Omental fat pad (tissue), 4 donors: Measurements from ENCODE around the gene RSPO1. TPM values are rescaled to one million over a fixed set of nuclear protein-coding genes. Genes with fewer than 3 reads are reported as not detected.

Experiments used
- ATAC-seq: fragments of 150-250 bp; one replicate; pipeline ENCODE4 v1.9.1; 2016; ENCODE audit warnings: mild to moderate bottlenecking, moderate library complexity; ENCODE audit not compliant: low FRiP score
- DNase-seq: peaks from one replicate; pipeline ENCODE4 v3.0.0-alpha.2; 2019; ENCODE audit warnings: low spot score
- CTCF ChIP-seq, 3 donors: fragments of 450-650 bp; IDR thresholded peaks; one replicate each; pipeline ENCODE4 v1.5.1; 2016 to 2017; ENCODE audit warnings: antibody characterized with exemption in 3 of 3, mild to moderate bottlenecking in 3 of 3, moderate library complexity in 2 of 3
- total RNA-seq, 4 donors: library from RNA; depleted of rRNA; stranded (reverse); fragments of >200 nt; gene quantifications; one replicate each; pipeline ENCODE4 v1.1.0, GENCODE V29; 2016

RSPO1 gene
- total RNA-seq, 4 donors from 2014 or later: 1.7 to 47.3 (median 13.5) TPM

DNA sequence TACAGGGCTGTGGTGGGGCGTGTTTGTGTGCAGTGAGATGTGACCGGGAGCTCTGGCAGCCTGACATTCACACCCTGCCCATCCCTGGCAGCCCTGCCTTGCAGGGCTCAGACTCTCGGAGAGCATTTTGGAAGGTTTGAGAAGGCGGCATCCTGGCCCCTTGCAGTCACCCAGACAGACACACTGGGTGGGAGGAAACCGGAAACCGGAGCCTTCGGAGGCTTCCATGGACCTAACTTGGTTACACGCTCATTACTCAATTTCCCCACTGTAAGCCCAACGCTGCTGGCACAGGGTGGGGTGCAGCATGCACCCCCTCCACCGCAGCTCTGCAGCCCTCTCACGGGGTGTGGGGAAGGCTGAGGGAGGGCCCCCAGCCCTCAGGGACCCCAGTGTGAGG, 22.2 kb upstream of the RSPO1 start:
- DNase-seq (no peak), ATAC-seq (no peak)
- no peak for TF ChIP-seq CTCF (IDR thresholded peaks at IDR 0.05)

DNA sequence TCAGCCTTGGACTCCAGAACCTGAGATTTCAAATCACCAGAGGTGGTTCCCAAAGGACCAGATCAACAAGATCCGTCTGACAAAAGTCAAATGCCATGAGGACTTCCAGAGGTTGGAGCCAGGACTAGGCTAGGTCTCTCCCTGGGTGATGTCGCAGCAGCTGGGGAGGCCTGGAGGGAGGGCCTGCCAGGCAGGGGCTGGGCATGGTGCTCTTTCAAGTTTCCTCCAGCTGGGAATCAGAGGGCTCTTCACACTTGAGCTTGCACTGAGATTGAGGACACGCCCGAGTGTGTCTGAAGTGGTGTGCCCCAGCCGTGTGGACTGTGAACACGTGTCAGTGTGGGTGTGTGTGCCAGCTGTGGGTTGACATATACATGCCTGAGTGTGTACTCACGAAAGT, 21.3 kb upstream of the RSPO1 start:
- DNase-seq (no peak), ATAC-seq (no peak)
- TF ChIP-seq CTCF (IDR thresholded peaks at IDR 0.05): no peak

GRCh38 chr1:37655274-37655673, 20.6 kb upstream of the RSPO1 start:
- no peak for ATAC-seq
- no peak for TF ChIP-seq CTCF (IDR thresholded peaks at IDR 0.05)
- no peak for DNase-seq

DNA sequence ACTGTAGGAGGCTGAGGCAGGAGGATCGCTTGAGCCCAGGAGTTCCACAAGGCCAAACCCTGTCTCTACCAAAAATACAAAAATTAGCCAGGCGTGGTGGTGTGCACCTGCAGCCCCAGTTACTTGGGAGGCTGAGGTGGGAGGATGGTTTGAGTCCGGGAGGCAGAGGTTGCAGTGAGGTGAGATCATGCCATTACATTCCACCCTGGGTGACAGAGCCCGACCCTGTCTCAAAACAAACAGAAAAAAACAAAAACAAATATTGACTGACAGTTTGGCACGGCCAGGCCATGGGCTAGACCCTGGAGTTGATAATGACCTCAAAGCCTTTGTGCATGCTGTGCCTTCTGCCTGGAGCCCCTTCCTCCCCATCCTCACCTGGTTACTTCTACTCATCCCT, 19.2 kb upstream of the RSPO1 start:
- no peak for DNase-seq
- no peak for TF ChIP-seq CTCF (IDR thresholded peaks at IDR 0.05)
- ATAC-seq: no peak

DNA sequence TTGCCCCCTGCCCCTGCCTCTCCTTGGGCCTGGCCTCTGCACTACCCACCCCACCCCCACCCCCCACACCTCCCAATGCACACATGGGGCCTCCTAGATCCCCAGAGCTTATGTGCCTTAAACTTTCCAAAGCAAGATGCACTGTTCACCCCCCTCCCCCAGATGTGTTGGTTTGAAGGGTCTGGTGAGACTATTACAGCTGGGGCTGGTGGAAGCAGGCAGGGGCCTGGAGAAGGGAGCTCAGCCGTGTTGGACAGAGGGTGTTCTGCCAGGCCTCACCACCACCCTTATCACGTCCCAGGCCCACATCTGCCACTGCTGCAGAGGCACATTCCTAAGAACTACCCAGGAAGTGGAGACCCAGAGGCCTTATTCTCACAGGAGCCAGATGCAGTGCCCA, 18.3 kb upstream of the RSPO1 start:
- no peak for TF ChIP-seq CTCF (IDR thresholded peaks at IDR 0.05)
- no peak for ATAC-seq
- no peak for DNase-seq

DNA sequence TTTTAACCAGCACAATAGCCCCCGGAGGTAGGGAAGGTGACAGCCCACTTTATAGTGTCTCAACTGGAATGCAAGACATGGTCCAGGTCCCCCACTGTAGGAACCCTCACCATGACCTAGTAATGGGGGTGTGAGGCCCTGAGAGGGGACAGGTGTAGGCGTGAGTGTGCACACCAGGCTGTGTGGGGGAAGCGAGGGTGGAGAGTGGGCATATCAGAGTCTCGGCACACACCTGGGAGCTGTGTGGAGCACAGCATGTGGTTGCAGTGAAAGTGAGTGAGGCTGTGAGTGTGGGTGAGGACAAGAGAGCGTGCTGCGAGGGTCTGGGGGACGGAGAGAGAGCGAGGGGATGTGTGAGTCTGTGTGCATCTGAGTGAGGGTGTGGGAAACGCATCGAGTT, 17.1 kb upstream of the RSPO1 start:
- no peak for TF ChIP-seq CTCF (IDR thresholded peaks at IDR 0.05)
- DNase-seq (no peak), ATAC-seq (no peak)

DNA sequence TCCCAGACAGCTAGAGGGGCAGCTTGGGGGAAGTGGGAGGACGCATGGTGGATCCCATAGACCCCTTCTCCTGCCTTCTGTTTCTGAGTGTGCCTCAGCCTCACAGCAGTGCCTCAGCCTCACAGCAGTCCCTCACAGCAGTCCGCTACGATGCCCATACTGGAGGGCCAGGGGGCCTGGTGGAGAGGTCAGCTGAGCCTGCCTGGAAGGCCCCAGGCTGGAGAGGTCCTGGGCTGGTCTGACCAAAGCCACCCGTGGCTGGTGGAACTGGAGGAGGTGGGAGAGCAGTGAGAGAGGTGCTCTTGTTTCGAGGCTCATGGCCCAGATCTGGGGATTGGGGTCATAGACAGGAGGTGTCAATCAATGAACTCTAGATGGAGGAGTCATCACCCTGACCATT, 16.0 kb upstream of the RSPO1 start:
- ATAC-seq (peak; percentile 43), DNase-seq (no peak)
- no peak for TF ChIP-seq CTCF (IDR thresholded peaks at IDR 0.05)
